Lung (tissue), 12 donors: ENCODE results near the gene PCDH9. TPM values are rescaled to one million over a fixed set of nuclear protein-coding genes. Genes with fewer than 3 reads are reported as not detected.

Experiments used
- ATAC-seq: fragments of 200-7000 bp; cut with Tn5 transposase; one replicate; pipeline ENCODE4 v1.9.1; 2020; ENCODE audit warnings: moderate number of reproducible peaks; ENCODE audit not compliant: insufficient read depth, low FRiP score
- DNase-seq, 3 donors: peaks; one replicate each; pipeline ENCODE4 v3.0.0-alpha.2; 2013 to 2017
- H3K27ac ChIP-seq, 2 donors: one replicate each; pipeline ENCODE4 v1.5.1; 2013; ENCODE audit warnings: mild to moderate bottlenecking in 2 of 2, moderate library complexity in 2 of 2, control low read depth in 1 of 2, inconsistent platforms in 1 of 2, low read depth in 1 of 2, low read length in 1 of 2
- H3K27me3 ChIP-seq, 3 donors: one replicate each; pipeline ENCODE4 v1.5.1; 2013; ENCODE audit warnings: low read length in 2 of 3; ENCODE audit not compliant: control insufficient read depth in 3 of 3, insufficient read depth in 3 of 3
- H3K36me3 ChIP-seq, 4 donors: one replicate each; pipeline ENCODE4 v1.5.1; 2013; ENCODE audit warnings: low read length in 4 of 4, mild to moderate bottlenecking in 1 of 4, moderate library complexity in 1 of 4; ENCODE audit not compliant: control insufficient read depth in 4 of 4, insufficient read depth in 4 of 4
- H3K4me1 ChIP-seq, 5 donors: one replicate each; pipeline ENCODE4 v1.5.1; 2013; ENCODE audit warnings: low read length in 5 of 5, mild to moderate bottlenecking in 2 of 5, moderate library complexity in 1 of 5; ENCODE audit not compliant: control insufficient read depth in 5 of 5, insufficient read depth in 5 of 5
- H3K4me3 ChIP-seq: one replicate; pipeline ENCODE4 v1.5.1; 2013; ENCODE audit warnings: mild to moderate bottlenecking, control low read depth, moderate library complexity
- H3K9ac ChIP-seq, 2 donors: one replicate each; pipeline ENCODE4 v1.5.1; 2013; ENCODE audit warnings: low read length in 2 of 2, control low read depth in 1 of 2; ENCODE audit not compliant: insufficient read depth in 1 of 2
- H3K9me3 ChIP-seq, 4 donors: one replicate each; pipeline ENCODE4 v1.5.1; 2013; ENCODE audit warnings: low read length in 3 of 4, mild to moderate bottlenecking in 1 of 4, moderate library complexity in 1 of 4; ENCODE audit not compliant: control insufficient read depth in 4 of 4, insufficient read depth in 3 of 4
- WGBS, 2 donors: extraction: QIAGEN DNeasy Blood & Tissue Kit; methylation state at CpG; one replicate each; pipeline ENCODE4 v1.1.7; 2013; 5-methylcytosine and 5-hydroxymethylcytosine counted together
- polyA plus RNA-seq, 2 donors: library from polyadenylated mRNA; stranded (reverse); fragments of 200-250 nt; gene quantifications; one replicate each; pipeline ENCODE4 v1.2.1, GENCODE V29; 2013
- total RNA-seq, 2 donors: library from RNA; depleted of rRNA in 1 of 2; stranded (reverse); fragments of >200 nt in 1 of 2; gene quantifications; one replicate each; pipeline ENCODE4 v1.2.1, GENCODE V29; 2014 to 2021
- TF ChIP-seq, protein P1 (sequence below): IDR thresholded peaks from 2 replicates; pipeline ENCODE4 v1.5.1; 2012; ENCODE audit warnings: mild to moderate bottlenecking; ENCODE audit errors: control extremely low read depth, extremely low read depth
- donor health status: control.
- donor health status: control.
- donor health status: Bipolar disorder and iron deficiency.
- donor health status: healthy.
- donor health status: DM: yes; HTN: yes; CAD: no.

PCDH9 gene
- total and polyA plus RNA-seq, 4 donors = 0.68 to 22.2 (median 4.1) TPM

DNA sequence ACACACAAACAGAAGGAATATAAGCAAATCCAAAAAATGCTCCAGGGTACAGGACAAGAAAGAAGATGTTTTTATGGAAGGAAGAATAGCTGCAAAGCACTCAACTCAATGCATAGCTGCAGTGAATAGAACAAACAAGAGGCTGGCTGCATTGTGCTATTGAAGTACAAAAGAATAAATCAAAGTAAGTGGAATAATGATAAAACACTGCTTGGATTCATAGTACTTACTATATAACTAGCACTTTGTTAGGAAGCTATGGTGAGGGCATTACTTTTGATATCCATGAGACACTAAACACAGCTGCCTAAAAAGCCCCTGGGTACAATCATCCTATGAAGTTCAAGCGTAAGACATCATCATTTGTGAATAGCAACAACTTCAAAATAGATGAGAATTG, 350.1 kb downstream of the PCDH9 start:
- no peaks in the 10 kb centered on the region for H3K36me3 ChIP-seq
- no peak overlapping the region for H3K9ac ChIP-seq
- peaks cover 0 to 8% (median 0%) of the 10 kb centered on the region in 5 donors for H3K4me1 ChIP-seq
- TF ChIP-seq, protein P1, sequence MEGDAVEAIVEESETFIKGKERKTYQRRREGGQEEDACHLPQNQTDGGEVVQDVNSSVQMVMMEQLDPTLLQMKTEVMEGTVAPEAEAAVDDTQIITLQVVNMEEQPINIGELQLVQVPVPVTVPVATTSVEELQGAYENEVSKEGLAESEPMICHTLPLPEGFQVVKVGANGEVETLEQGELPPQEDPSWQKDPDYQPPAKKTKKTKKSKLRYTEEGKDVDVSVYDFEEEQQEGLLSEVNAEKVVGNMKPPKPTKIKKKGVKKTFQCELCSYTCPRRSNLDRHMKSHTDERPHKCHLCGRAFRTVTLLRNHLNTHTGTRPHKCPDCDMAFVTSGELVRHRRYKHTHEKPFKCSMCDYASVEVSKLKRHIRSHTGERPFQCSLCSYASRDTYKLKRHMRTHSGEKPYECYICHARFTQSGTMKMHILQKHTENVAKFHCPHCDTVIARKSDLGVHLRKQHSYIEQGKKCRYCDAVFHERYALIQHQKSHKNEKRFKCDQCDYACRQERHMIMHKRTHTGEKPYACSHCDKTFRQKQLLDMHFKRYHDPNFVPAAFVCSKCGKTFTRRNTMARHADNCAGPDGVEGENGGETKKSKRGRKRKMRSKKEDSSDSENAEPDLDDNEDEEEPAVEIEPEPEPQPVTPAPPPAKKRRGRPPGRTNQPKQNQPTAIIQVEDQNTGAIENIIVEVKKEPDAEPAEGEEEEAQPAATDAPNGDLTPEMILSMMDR = no peak
- ATAC-seq (no peak), DNase-seq (no peak)
- H3K27me3 ChIP-seq = no peaks in the 10 kb centered on the region
- H3K27ac ChIP-seq = no peak overlapping the region
- H3K9me3 ChIP-seq = no peaks in the 10 kb centered on the region
- 79 to 87% methylated on average over 1 of the region's 1 CpG for WGBS, 2 donors
- no peak overlapping the region for H3K4me3 ChIP-seq

DNA sequence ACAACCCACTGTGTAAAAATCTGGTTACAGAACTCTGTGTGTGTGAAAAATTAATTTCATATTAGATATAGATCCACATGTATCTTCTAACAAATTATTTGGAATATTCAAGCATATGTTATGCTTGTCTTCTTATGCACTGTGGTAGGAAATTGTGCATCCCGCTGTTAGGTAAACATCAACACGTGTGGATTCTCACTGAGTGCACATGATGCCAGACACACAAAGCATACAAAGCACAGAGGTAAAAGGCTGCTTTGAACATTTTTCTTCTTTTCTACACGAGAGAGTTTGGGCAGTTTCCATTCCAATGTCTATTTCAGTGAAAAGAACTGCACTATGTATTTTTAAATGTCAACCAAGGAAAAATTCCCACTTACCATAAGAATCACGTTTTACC, 354.9 kb downstream of the PCDH9 start:
- WGBS, 2 donors = 66 to 77% methylated on average over 4 of the region's 4 CpGs
- DNase-seq = no peak
- no peak overlapping the region for H3K9ac ChIP-seq
- no peak overlapping the region for H3K27ac ChIP-seq
- no peak overlapping the region for H3K4me3 ChIP-seq
- no peaks in the 10 kb centered on the region for H3K9me3 ChIP-seq
- no peaks in the 10 kb centered on the region for H3K27me3 ChIP-seq
- H3K36me3 ChIP-seq = no peaks in the 10 kb centered on the region
- H3K4me1 ChIP-seq = peaks cover 0 to 8% (median 0%) of the 10 kb centered on the region in 5 donors
- TF ChIP-seq, protein P1 = no peak
- ATAC-seq = no peak

DNA sequence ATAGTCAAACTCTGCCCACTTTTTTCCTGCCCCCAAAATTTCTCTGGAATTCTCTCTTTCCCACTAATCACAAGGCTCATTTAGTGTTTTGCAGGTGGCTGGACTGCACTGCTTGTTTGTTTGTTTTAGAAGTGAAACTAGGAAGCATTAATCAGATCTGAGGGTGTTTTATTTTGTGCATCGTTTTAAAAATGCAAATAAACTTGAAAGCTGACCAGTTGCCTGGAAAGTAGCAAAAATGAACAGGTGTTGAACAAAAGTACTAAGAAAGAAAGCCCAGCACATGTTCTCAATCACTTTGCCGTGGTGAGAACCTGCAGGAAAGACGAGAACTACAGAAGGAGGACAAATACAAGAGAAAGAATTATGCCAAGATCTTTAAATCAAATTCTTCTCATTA, 365.5 kb downstream of the PCDH9 start:
- Histone ChIP-seq H3K9ac (no peak overlapping the region), H3K27me3 (no peaks in the 10 kb centered on the region), H3K9me3 (no peaks in the 10 kb centered on the region), H3K4me3 (no peak overlapping the region), H3K36me3 (no peaks in the 10 kb centered on the region), H3K27ac (no peak overlapping the region), H3K4me1 (peaks cover 0 to 7% (median 3%) of the 10 kb centered on the region in 5 donors)
- TF ChIP-seq, protein P1 = no peak
- ATAC-seq (no peak), DNase-seq (no peak)
- WGBS, 2 donors = 68 to 70% methylated on average over 3 of the region's 3 CpGs

DNA sequence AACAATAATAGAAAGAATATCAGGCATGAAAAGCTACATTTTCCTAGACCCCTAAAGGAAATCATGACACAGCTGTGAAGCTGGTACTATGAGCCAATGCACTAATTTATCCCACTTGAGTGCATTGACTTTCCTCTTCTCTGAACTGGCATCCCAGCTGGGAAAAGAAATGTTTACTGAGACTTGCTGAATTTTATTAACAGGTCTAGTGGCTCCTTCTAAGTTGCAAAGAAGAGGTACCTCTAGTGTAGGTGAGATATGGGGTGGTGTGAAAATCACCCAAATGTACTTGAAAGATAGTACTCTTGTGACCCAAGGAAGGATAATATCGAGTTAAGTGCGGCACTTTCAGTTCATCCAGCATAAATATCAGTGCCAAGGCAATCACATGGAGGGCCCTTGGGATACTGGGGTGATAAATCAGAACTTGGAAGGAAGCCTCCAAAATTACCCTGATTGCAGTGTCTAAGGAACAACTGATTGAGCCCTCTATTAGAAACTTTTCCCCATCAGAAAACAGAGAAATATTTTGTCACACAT, 369.2 kb downstream of the PCDH9 start:
- Histone ChIP-seq H3K36me3 (no peaks in the 10 kb centered on the region), H3K4me3 (no peak overlapping the region), H3K27me3 (no peaks in the 10 kb centered on the region), H3K27ac (no peak overlapping the region), H3K9me3 (no peaks in the 10 kb centered on the region), H3K9ac (no peak overlapping the region), H3K4me1 (peaks cover 0 to 7% (median 3%) of the 10 kb centered on the region in 5 donors)
- DNase-seq = no peak
- 57 to 76% methylated on average over 2 of the region's 2 CpGs for WGBS, 2 donors
- TF ChIP-seq, protein P1 = no peak
- no peak for ATAC-seq
